ENCODE data around the gene DNAJB2. TPM values are rescaled to one million over a fixed set of nuclear protein-coding genes. Genes with fewer than 3 reads are reported as not detected.

The DNAJB2 gene
- 106 TPM for polyA plus RNA-seq (2012; ENCODE audit: insufficient read depth, insufficient read length, low read depth)

DNA sequence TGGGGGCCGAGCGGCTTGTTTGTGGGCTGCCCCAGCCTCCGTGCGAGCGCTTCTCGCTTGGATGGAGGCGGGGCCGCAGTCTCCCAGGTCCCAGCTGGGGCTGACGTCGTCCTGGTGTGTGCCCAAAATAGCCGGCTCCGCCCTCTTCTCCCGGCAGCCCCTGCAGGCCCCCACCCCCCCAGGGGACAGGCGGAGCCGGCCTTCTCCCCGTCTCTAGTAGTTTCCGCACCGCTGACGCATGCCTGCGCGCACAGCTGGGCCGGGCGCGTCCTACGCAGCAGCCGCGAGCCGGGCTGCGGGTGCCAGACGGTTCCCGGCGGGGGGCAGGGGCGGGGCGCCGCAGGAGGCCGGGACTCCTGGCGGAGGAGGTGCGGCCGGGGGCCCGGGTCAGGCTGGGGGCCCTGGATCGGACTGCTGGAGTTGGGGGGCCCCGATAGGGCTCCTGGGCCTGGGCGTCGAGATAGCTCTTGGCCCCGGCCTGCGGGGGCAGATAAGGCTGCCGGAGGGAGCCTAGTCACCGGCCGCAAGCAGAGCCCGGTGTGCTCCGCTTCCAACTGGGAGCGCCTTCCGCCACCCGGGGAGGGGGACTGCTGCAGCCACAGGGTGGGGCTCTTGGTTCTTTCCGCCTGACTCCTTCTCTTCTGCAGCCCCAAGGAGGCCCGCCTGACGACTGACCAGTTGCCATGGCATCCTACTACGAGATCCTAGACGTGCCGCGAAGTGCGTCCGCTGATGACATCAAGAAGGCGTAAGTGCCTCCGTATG, at the start of gene DNAJB2:
Gene DNAJB2 (plus strand): TSS at position 216 of the 765 bp plus-strand sequence. CDS start 468 bp downstream, at position 684.
- H3K27me3 ChIP-seq: no peaks in the 10 kb centered on the region
- H3K4me3 ChIP-seq (ENCODE audit: low read depth, low read length): peak within 1 kb of the TSS; percentile 63
- no peaks in the 10 kb centered on the region for H3K36me3 ChIP-seq
- H3K4me1 ChIP-seq: peaks cover 11% of the 10 kb centered on the region
- H3K9me3 ChIP-seq: no peaks in the 10 kb centered on the region
- TF ChIP-seq, protein P1, sequence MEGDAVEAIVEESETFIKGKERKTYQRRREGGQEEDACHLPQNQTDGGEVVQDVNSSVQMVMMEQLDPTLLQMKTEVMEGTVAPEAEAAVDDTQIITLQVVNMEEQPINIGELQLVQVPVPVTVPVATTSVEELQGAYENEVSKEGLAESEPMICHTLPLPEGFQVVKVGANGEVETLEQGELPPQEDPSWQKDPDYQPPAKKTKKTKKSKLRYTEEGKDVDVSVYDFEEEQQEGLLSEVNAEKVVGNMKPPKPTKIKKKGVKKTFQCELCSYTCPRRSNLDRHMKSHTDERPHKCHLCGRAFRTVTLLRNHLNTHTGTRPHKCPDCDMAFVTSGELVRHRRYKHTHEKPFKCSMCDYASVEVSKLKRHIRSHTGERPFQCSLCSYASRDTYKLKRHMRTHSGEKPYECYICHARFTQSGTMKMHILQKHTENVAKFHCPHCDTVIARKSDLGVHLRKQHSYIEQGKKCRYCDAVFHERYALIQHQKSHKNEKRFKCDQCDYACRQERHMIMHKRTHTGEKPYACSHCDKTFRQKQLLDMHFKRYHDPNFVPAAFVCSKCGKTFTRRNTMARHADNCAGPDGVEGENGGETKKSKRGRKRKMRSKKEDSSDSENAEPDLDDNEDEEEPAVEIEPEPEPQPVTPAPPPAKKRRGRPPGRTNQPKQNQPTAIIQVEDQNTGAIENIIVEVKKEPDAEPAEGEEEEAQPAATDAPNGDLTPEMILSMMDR (IDR thresholded peaks at IDR 0.05; ENCODE audit: low read depth, low read length): no peak
- DNase-seq: peak; percentile 99

DNA sequence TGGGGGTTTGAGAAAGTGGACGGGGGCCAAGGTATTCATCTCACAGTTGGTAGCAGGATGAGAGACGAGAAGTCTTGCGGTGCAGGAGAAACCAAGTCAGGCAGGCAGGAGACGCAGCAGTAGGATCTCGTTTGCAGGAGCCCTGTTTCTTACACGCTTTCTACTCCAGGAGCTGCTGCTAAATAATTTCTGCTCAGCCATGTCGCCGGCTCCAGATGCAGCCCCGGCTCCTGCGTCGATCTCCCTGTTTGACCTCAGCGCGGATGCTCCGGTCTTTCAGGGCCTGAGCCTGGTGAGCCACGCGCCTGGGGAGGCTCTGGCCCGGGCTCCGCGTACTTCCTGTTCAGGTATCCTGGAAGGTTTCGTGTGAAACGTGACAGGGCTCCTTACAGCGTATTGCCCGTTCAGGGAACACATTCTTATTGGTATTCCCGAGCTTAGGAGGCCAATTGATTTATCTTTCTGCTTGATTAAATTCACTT, 49.1 kb upstream of the DNAJB2 start:
- DNase-seq: peak; percentile 50
- Histone ChIP-seq H3K9me3 (no peaks in the 10 kb centered on the region), H3K27me3 (no peaks in the 10 kb centered on the region), H3K36me3 (peaks cover 29% of the 10 kb centered on the region), H3K4me3 (ENCODE audit: low read depth, low read length) (peak overlapping the region; percentile 74), H3K4me1 (peaks cover 7% of the 10 kb centered on the region)
- TF ChIP-seq, protein P1 (IDR thresholded peaks at IDR 0.05; ENCODE audit: low read depth, low read length): no peak

DNA sequence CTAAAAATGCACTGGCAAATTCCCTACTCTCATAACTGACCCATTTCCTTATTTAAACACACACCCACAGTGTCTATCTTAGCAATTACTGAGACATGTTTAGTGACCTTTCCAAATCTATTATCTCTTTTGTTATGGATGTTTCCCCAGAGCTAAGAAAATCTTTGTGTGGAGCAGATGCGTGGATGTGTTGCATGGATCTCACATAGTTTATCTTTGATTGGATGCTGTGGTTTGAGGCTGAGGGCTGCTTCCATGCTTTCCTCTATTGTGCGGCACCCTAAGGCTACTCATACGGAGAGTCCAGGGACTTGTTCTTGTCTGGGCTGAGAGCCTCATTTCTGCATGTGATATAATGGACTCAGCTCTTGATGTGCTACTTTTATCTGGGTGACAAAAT, 44.8 kb upstream of the DNAJB2 start:
- Histone ChIP-seq H3K4me3 (ENCODE audit: low read depth, low read length) (no peak overlapping the region), H3K36me3 (peaks cover 34% of the 10 kb centered on the region), H3K9me3 (no peaks in the 10 kb centered on the region), H3K27me3 (no peaks in the 10 kb centered on the region), H3K4me1 (no peaks in the 10 kb centered on the region)
- DNase-seq: no peak
- TF ChIP-seq, protein P1 (IDR thresholded peaks at IDR 0.05; ENCODE audit: low read depth, low read length): no peak

DNA sequence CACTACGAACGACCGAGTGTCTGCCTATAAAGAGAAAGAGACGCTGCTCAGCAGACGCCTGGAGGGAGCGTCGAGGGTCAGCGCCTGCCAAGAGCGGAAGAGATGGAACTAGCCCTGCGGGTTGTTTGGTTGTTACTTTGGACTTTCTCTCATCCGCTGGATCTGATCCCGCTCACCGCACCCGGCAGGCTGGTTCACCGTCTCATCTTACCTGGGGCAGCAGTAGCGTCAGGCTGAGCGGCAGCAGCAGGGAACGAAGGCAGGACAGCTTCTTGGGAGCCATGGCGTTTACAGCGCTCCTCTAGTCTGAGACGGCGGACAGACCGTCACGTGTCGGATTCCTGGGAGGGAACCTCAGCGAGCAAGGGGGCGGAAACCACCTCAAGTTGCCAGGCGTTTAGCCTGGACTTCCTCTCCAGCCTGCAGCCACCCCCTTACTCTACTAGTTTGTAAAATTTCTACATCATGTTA, 35.8 kb upstream of the DNAJB2 start:
- Histone ChIP-seq H3K27me3 (no peaks in the 10 kb centered on the region), H3K4me3 (ENCODE audit: low read depth, low read length) (no peak overlapping the region), H3K9me3 (no peaks in the 10 kb centered on the region), H3K4me1 (no peaks in the 10 kb centered on the region), H3K36me3 (no peaks in the 10 kb centered on the region)
- DNase-seq: no peak
- TF ChIP-seq, protein P1 (IDR thresholded peaks at IDR 0.05; ENCODE audit: low read depth, low read length): no peak

DNA sequence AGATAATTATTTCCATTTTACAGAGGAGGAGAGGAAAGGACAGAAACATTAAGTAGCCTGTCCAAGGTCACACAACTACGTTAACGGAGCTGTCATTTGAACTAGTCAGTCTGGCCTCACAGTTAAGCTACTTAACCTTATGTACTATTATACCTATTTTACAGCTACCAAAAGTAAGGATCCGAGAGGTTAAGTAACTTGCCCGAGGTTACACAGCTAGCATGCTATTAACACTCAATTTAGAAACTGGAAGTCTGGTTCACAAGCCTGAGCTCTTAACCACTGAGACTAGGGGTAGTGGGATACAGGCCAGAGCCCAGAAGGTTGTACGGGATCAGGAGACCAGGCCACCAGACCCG, 34.4 kb upstream of the DNAJB2 start:
- Histone ChIP-seq H3K4me1 (peaks cover 10% of the 10 kb centered on the region), H3K27me3 (no peaks in the 10 kb centered on the region), H3K4me3 (ENCODE audit: low read depth, low read length) (peak overlapping the region; percentile 95), H3K9me3 (no peaks in the 10 kb centered on the region), H3K36me3 (no peaks in the 10 kb centered on the region)
- TF ChIP-seq, protein P1 (IDR thresholded peaks at IDR 0.05; ENCODE audit: low read depth, low read length): 0 out of 2 replicates have a peak, but pooled peaks have one; percentile 14
- no peak for DNase-seq
